ENCODE measurements around the gene AFDN.

AFDN gene

GRCh38 chr6:167879612-167880011 is 52.9 kb downstream of the AFDN start:
- no peak overlapping the region for H3K4me3 ChIP-seq (ENCODE audit: low read depth, low read length)
- TF ChIP-seq MYC (IDR thresholded peaks at IDR 0.05; ENCODE audit: low read depth, low read length) (no peak), POLR2A (IDR thresholded peaks at IDR 0.05; ENCODE audit: extremely low read depth, insufficient read length) (no peak)
- TF ChIP-seq, protein P1, sequence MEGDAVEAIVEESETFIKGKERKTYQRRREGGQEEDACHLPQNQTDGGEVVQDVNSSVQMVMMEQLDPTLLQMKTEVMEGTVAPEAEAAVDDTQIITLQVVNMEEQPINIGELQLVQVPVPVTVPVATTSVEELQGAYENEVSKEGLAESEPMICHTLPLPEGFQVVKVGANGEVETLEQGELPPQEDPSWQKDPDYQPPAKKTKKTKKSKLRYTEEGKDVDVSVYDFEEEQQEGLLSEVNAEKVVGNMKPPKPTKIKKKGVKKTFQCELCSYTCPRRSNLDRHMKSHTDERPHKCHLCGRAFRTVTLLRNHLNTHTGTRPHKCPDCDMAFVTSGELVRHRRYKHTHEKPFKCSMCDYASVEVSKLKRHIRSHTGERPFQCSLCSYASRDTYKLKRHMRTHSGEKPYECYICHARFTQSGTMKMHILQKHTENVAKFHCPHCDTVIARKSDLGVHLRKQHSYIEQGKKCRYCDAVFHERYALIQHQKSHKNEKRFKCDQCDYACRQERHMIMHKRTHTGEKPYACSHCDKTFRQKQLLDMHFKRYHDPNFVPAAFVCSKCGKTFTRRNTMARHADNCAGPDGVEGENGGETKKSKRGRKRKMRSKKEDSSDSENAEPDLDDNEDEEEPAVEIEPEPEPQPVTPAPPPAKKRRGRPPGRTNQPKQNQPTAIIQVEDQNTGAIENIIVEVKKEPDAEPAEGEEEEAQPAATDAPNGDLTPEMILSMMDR (IDR thresholded peaks at IDR 0.05; ENCODE audit: low read depth, low read length): no peak
- TF ChIP-seq, protein P2, sequence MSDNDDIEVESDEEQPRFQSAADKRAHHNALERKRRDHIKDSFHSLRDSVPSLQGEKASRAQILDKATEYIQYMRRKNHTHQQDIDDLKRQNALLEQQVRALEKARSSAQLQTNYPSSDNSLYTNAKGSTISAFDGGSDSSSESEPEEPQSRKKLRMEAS (IDR thresholded peaks at IDR 0.05; ENCODE audit: low read depth, low read length): no peak
- no peak for DNase-seq (ENCODE audit: low read depth)

DNA sequence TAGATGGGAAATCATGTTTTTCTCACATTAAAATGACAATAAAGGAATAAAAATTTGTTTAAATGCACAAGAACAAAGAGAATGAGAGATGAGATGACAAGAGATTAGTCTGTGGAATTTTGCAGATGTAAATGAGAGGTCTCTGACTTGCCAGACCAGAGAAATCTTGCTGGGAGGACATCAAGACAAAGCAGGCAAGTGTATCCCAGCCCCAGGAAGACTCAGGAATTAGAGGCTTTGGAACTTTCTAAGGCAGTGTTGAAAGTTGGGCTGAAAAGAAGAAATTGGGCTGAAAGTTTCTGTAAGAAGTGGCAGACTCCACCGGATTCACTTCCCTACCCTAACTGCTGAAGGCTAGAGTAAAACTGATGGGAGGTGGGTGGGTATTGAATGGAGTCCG is 54.6 kb downstream of the AFDN start:
- no peak overlapping the region for H3K4me3 ChIP-seq (ENCODE audit: low read depth, low read length)
- no peak for DNase-seq (ENCODE audit: low read depth)
- TF ChIP-seq, protein P1 (IDR thresholded peaks at IDR 0.05; ENCODE audit: low read depth, low read length): no peak
- no peak for TF ChIP-seq MYC (IDR thresholded peaks at IDR 0.05; ENCODE audit: low read depth, low read length)
- TF ChIP-seq, protein P2 (IDR thresholded peaks at IDR 0.05; ENCODE audit: low read depth, low read length): no peak
- no peak for TF ChIP-seq POLR2A (IDR thresholded peaks at IDR 0.05; ENCODE audit: extremely low read depth, insufficient read length)

DNA sequence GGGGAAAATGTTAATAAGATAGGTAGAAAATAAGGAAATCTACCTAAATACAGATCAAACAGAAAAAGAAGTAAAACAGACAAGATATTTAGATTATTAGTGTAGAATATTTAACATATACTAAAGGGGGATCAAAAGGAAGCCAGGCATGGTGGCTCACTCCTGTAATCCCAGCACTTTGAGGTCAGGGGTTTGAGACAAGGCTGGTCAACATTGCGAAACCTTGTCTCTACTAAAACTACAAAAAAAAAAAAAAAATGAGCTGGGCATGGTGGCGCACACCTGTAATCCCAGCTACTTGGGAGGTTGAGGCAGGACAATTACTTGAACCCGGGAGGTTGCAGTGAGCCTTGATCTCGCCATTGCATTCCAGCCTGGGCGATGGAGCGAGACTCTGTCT is 55.5 kb downstream of the AFDN start:
- no peak overlapping the region for H3K4me3 ChIP-seq (ENCODE audit: low read depth, low read length)
- TF ChIP-seq MYC (IDR thresholded peaks at IDR 0.05; ENCODE audit: low read depth, low read length) (no peak), POLR2A (IDR thresholded peaks at IDR 0.05; ENCODE audit: extremely low read depth, insufficient read length) (no peak)
- TF ChIP-seq, protein P1 (IDR thresholded peaks at IDR 0.05; ENCODE audit: low read depth, low read length): no peak
- no peak for DNase-seq (ENCODE audit: low read depth)

GRCh38 chr6:167888098-167888497 is 61.4 kb downstream of the AFDN start:
- no peak for TF ChIP-seq MYC (IDR thresholded peaks at IDR 0.05; ENCODE audit: low read depth, low read length)
- no peak overlapping the region for H3K4me3 ChIP-seq (ENCODE audit: low read depth, low read length)
- DNase-seq (ENCODE audit: low read depth): no peak

GRCh38 chr6:167892835-167893815 is 66.4 kb downstream of the AFDN start:
- no peak for DNase-seq (ENCODE audit: low read depth)
- no peak overlapping the region for H3K4me3 ChIP-seq (ENCODE audit: low read depth, low read length)
- TF ChIP-seq, protein P2 (IDR thresholded peaks at IDR 0.05; ENCODE audit: low read depth, low read length): no peak
- TF ChIP-seq POLR2A (IDR thresholded peaks at IDR 0.05; ENCODE audit: extremely low read depth, insufficient read length) (no peak), MYC (IDR thresholded peaks at IDR 0.05; ENCODE audit: low read depth, low read length) (no peak)
- TF ChIP-seq, protein P1 (IDR thresholded peaks at IDR 0.05; ENCODE audit: low read depth, low read length): no peak

- no peak for DNase-seq (ENCODE audit: low read depth)
- no peak overlapping the region for H3K4me3 ChIP-seq (ENCODE audit: low read depth, low read length)
- TF ChIP-seq POLR2A (IDR thresholded peaks at IDR 0.05; ENCODE audit: extremely low read depth, insufficient read length) (no peak), MYC (IDR thresholded peaks at IDR 0.05; ENCODE audit: low read depth, low read length) (no peak)
- TF ChIP-seq, protein P1 (IDR thresholded peaks at IDR 0.05; ENCODE audit: low read depth, low read length): no peak
- TF ChIP-seq, protein P2 (IDR thresholded peaks at IDR 0.05; ENCODE audit: low read depth, low read length): no peak
Observed at GRCh38 chr6:167894965-167895364, 68.3 kb downstream of the AFDN start.
